CD4-positive, alpha-beta T cell treated with Interleukin-15 for 4 hours (primary cell): ENCODE data around the gene SOX9.

ENCODE experiments used
- DNase-seq: peaks from one replicate; pipeline ENCODE4 v3.0.0-alpha.2; 2020; ENCODE audit warnings: low spot score

Gene SOX9

DNA sequence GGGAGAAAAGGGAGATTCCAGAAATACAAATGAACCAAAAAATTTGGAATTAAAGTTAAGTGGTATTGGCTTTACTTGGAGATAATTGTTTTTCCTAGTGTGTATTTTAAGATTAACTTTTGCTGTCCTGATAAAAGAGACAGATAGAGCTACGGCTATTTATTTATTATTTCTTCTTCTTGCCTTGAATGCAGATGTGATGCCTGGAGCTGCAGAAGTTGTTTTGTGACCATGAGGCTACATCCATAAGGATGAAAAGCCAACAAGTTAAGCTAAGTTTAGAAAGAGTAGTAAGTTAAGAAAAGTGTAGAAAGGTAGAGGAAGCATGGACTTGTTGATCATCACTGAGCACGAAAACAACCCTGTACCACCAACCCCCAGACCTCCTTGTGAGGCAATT is 41.7 kb downstream of the SOX9 start:
- DNase-seq, result no peak

DNA sequence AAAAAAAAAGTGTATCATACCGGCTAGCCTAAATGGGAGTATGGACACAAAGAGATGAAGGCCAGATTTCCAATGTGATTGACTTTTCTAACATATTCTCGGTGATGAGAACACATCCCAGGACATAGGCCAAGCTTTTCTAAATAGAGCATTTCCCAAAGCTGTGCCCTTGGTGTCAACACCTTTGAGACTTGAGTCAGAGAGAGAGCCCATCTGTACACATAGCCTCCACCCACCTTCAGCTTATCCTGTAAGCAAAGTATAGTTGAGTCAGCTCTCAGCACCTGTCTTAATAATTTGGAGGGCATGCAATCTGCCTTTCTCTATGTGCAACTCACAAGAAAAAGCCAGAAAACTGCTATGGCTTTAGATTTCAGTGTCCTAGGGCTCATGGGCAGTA is 42.7 kb downstream of the SOX9 start:
- no peak for DNase-seq

DNA sequence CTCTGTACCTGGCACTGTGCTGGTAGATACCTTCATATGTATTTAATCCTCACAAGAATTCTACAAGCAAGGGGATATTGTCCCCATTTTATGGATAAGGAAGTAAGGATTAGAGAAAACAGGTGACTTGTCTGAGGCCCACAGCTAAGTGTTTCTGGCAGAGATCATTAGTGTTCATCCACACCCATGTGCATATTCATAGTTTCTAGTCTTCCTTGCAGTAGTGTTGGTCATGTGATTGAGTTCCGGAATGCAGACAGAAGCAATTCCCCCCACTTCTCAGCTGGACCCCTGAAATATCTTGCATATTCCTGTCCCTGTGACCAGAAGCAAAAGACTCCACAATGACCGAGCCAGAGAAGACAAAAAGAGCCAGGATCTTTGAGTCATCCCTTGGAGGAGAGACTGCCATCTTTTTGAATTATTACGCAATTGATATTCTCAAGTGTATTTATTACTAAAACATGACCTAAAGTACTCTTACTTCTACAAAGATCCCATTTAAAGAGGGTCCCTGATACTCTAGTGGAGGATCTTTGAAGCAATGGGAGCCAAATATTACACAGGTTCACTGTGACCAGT is 43.4 kb downstream of the SOX9 start:
- no peak for DNase-seq

DNA sequence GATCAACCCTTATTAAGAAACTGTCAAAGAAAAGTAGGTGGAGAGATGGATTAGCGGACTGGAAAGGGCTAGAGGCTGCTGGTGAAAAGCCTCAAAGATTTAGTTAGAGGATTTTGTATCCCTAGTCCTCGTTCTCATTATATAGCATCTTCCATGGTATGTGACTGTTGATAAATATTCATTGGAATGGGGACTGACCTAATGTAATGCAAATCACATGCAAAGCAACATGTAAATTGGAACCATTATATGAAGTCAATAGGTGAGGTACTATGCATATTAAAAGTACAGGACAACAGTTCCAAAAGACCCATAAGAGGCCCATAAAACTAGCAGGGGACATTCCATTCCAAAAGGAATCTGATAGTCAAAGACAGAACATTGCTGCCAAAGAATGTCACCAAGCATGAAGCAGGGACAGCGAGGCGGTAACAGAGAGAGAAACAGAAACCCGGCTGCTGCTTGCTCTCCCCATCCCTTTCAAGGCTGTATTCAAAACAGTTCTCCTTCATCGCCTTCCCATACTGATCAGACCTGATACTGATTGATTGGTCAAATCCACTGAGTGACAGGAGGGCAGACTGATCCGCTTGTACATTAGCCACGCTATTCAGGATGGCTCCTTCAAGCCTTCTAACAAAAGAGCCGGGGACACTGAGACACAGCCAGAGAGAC is 44.5 kb downstream of the SOX9 start:
- DNase-seq, result no peak

DNA sequence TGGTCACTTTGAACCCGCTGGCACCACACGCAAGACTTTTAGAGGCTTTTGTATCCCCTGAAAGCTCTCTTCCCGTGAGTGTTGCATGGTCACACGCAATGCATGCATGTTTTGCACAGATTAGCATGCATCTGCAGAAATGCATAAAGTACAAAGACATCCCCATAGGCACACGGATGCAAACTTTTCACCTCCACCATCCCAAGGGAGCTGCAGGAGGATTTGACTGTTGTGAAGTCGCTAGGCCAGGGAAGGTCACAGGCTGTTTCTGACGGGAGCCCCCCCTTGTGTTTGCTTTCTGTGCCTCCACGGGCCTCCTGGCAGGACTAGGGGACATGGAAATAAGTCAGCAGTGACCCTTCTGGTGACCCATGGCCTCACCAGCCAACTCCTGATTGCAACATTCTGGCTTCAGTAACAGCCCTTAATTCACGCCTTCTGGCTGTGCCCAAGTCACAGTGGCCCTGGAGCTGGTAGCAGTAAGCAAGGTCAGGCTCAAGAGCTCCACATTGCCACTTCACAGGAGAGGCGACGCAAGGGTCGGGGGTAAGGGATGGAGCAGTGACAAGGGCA is 45.1 kb downstream of the SOX9 start:
- DNase-seq, result no peak

DNA sequence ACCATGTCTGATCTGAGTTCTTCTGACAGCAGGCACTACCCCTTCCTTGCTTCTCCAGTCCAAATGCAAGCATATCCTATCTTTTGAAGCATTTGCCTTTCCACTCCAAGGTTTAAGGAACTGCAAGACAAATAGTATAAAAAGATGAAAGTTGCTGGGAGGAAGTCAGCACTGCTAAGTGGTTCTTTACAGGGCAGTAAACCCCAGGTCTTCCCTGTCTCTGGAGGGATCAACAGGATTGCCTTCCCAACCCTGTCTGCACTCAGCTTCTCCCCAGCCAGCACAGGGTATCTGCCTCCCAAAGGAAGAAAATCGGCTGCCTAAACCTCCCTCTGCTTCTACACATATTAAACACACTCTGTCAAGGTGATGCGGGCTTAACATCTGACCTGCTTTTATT is 46.8 kb downstream of the SOX9 start:
- no peak for DNase-seq

DNA sequence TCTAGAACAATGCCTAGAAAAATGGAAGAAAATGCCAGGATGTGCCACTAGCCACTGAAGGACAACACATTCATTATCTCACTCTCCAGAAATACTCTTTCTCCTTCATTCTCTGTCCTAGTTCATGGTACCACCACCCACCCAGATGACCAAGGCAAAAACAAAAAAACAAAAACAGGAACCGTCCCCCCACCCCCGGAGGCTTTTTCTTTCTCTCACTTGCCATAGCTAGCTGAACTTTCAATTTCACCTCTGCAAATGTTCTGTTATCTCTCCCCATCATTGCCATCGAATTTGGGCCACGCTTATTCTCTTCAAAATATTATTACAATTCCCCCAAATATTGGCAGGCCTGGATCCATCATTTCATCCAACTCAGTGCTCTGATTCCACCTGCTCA is 49.0 kb downstream of the SOX9 start:
- DNase-seq, result no peak

DNA sequence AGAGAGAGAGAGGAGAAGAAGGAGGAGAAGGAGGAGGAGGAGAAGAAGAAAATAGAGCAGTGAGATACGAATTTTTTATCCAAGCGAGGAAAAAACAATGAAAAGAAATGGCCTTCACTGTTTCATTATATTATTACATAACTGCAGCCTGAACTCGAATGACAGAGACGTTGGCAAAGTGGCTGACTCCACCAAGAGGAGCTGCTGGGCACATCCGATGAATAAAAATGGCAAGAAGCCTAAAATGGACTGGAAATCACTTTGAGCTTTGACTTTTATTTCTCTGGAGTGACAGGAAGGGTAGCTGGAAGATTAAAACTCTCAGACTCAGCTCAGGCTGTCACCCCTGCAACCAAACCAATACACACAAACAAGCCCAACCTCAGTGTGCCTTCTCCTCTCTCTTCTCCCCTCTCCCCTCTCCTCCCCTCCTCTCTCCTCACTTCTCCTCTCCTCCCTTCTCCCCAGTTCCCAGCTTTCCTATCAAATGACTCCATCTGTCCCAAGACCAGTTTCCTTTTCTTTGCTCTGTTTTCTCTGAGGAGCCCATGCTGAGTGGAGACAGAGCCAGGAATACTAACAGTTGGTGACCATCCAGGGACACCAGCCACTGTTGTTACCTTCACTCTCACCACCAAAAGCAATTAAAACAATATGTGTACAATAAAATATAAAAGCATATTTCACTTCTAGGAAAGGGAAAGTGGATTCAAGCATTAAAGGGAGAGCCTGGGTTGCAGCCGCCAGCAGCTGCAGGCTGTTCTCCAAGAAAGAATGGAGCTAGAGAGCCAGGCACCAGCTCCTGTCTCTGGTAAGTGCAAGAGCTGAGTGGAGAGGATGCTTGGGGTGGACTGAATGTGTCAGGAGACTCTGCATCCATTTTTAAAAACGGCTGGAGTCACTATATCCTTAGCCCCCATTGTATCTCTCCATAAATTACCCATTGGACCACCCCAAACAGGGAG is 51.2 kb downstream of the SOX9 start:
- DNase-seq, result no peak

DNA sequence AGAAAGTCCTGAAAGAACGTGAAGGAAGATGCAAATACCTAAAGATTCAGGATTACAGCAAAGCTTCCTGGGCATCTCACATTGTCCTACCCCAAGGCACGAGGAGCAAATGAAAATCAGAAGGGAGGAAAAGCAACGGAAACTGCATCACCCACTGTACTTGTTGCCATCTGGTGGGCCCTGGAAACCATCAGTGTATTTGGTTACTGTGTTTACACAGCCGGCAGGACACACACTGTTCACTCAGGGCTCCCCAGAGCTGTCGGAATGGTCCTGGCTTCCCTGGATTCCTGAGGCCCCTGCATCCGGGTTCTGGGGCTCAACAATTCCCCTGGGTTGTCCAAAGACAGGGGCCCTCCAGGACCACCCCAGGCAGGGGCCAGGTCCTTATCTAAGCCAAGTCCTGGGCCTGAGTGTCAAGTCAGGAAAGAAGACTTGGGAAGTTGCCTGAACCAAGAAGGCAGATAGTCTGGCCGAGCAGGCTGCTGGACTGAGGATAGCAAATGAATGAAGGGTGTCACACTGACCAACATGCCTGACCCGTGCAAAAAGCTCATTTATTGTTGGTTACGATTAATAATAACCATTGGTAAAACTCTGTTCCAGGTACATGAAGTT is 52.8 kb downstream of the SOX9 start:
- no peak for DNase-seq

DNA sequence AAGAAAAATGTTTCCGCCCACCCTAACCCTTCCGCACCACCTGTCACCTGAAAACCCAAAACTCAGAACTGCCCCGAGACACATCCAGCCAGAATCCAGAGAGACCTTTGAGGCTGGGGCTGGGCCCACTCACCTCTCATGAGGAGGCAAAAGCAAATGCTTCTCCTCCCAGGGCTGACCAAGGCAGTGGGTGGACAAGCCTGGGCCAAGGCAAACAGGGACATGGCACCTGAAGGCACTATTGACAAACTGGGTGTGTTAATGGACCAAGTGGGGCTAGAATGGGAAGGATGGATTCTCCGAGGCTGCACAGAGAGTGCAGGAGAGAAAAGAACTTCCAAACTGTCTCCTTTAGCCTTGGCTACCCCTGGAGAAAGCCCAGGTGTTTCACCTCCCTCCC is 54.4 kb downstream of the SOX9 start:
- DNase-seq, result no peak
